Activated naive CD8-positive, alpha-beta T cell treated with anti-CD3 and anti-CD28 coated beads, Interleukin-2, amount 10 ng/mL, durations not matched to agents 7 days and 5 days (primary cell): ENCODE data around the gene NID2. TPM values are rescaled to one million over a fixed set of nuclear protein-coding genes. Genes with fewer than 3 reads are reported as not detected.

Experiments
- ATAC-seq: fragments of 150-1000 bp; cut with Tn5 transposase; one replicate; pipeline ENCODE4 v1.10.0; 2021; ENCODE audit warnings: low read depth, moderate library complexity
- POLR2A ChIA-PET: fragments of 350-600 bp; sonication (Branson Sonifier 250); formaldehyde crosslinking; loops from one replicate; lab custom pipeline; 2021; ENCODE audit warnings: antibody characterized with exemption; lab: Charles Lee
- DNase-seq: peaks from one replicate; pipeline ENCODE4 v3.0.0; 2021
- H3K27ac Mint-ChIP-seq: one replicate; pipeline ENCODE4 v1.8.0; 2022; ENCODE audit warnings: mild to moderate bottlenecking, mixed read lengths
- H3K27me3 Mint-ChIP-seq: one replicate; pipeline ENCODE4 v1.8.0; 2022; ENCODE audit warnings: mild to moderate bottlenecking, moderate library complexity, mixed read lengths
- H3K36me3 Mint-ChIP-seq: one replicate; pipeline ENCODE4 v1.8.0; 2021; ENCODE audit warnings: mild to moderate bottlenecking, mixed read lengths
- H3K4me1 Mint-ChIP-seq: one replicate; pipeline ENCODE4 v1.8.0; 2021; ENCODE audit warnings: mixed read lengths
- H3K4me3 Mint-ChIP-seq: one replicate; pipeline ENCODE4 v1.8.0; 2022; ENCODE audit warnings: mild to moderate bottlenecking, moderate library complexity, mixed read lengths
- H3K9me3 Mint-ChIP-seq: one replicate; pipeline ENCODE4 v1.8.0; 2021; ENCODE audit warnings: mixed read lengths
- total RNA-seq, 2 experiments: library from RNA; stranded (reverse); gene quantifications; one replicate each; pipeline ENCODE4 v1.2.3, GENCODE V29; 2021

The NID2 gene
- total RNA-seq, 2 experiments from 2014 or later = 0.20 to 0.36 TPM

GRCh38 chr14:52060080-52060479 is 8.8 kb downstream of the NID2 start:
- ATAC-seq = no peak
- Mint-ChIP-seq H3K4me1 (no peaks in the 10 kb centered on the region), H3K36me3 (no peaks in the 10 kb centered on the region), H3K4me3 (no peak overlapping the region), H3K27me3 (peaks cover 41% of the 10 kb centered on the region), H3K9me3 (no peaks in the 10 kb centered on the region), H3K27ac (no peak overlapping the region)
- POLR2A ChIA-PET = no interaction called here
- no peak for DNase-seq

- no peak overlapping the region for H3K27ac Mint-ChIP-seq
- no peak overlapping the region for H3K4me3 Mint-ChIP-seq
- DNase-seq = no peak
- no peaks in the 10 kb centered on the region for H3K9me3 Mint-ChIP-seq
- no peaks in the 10 kb centered on the region for H3K36me3 Mint-ChIP-seq
- H3K27me3 Mint-ChIP-seq = peaks cover 40% of the 10 kb centered on the region
- H3K4me1 Mint-ChIP-seq = no peaks in the 10 kb centered on the region
- no peak for ATAC-seq
- POLR2A ChIA-PET = interaction anchor here (0.6 kb wide), 1 partner anchor 39 kb away, joined by 3 read pairs; no protein-coding TSS in a partner anchor
Observed at GRCh38 chr14:52059649-52060048, 9.2 kb downstream of the NID2 start.

GRCh38 chr14:52058341-52058740 is 10.5 kb downstream of the NID2 start:
- no peak overlapping the region for H3K27ac Mint-ChIP-seq
- no peaks in the 10 kb centered on the region for H3K4me1 Mint-ChIP-seq
- H3K9me3 Mint-ChIP-seq = no peaks in the 10 kb centered on the region
- no peak for DNase-seq
- H3K27me3 Mint-ChIP-seq = peaks cover 38% of the 10 kb centered on the region
- H3K4me3 Mint-ChIP-seq = no peak overlapping the region
- POLR2A ChIA-PET = no interaction called here
- no peak for ATAC-seq
- H3K36me3 Mint-ChIP-seq = no peaks in the 10 kb centered on the region

- H3K4me1 Mint-ChIP-seq = no peaks in the 10 kb centered on the region
- POLR2A ChIA-PET = no interaction called here
- ATAC-seq (no peak), DNase-seq (no peak)
- H3K9me3 Mint-ChIP-seq = no peaks in the 10 kb centered on the region
- H3K36me3 Mint-ChIP-seq = no peaks in the 10 kb centered on the region
- H3K27me3 Mint-ChIP-seq = peaks cover 22% of the 10 kb centered on the region
- no peak overlapping the region for H3K27ac Mint-ChIP-seq
- H3K4me3 Mint-ChIP-seq = no peak overlapping the region
Observed at GRCh38 chr14:52055167-52055566, 13.7 kb downstream of the NID2 start.

- Mint-ChIP-seq H3K9me3 (no peaks in the 10 kb centered on the region), H3K36me3 (no peaks in the 10 kb centered on the region), H3K27me3 (peaks cover 23% of the 10 kb centered on the region), H3K4me3 (no peak overlapping the region), H3K27ac (no peak overlapping the region), H3K4me1 (no peaks in the 10 kb centered on the region)
- DNase-seq (no peak), ATAC-seq (no peak)
- POLR2A ChIA-PET = no interaction called here
Observed at GRCh38 chr14:52054678-52055077, 14.2 kb downstream of the NID2 start.

GRCh38 chr14:52053044-52053443 is 15.8 kb downstream of the NID2 start:
- H3K4me1 Mint-ChIP-seq = no peaks in the 10 kb centered on the region
- no peaks in the 10 kb centered on the region for H3K36me3 Mint-ChIP-seq
- peaks cover 21% of the 10 kb centered on the region for H3K27me3 Mint-ChIP-seq
- no peak overlapping the region for H3K27ac Mint-ChIP-seq
- POLR2A ChIA-PET = no interaction called here
- H3K9me3 Mint-ChIP-seq = no peaks in the 10 kb centered on the region
- DNase-seq = no peak
- ATAC-seq = no peak
- H3K4me3 Mint-ChIP-seq = no peak overlapping the region

- POLR2A ChIA-PET = no interaction called here
- Mint-ChIP-seq H3K36me3 (no peaks in the 10 kb centered on the region), H3K27me3 (peaks cover 20% of the 10 kb centered on the region), H3K4me1 (no peaks in the 10 kb centered on the region), H3K27ac (no peak overlapping the region), H3K4me3 (no peak overlapping the region), H3K9me3 (no peaks in the 10 kb centered on the region)
- no peak for DNase-seq
- no peak for ATAC-seq
Observed at GRCh38 chr14:52052288-52052943, 16.4 kb downstream of the NID2 start.

GRCh38 chr14:52051871-52052270 is 17.0 kb downstream of the NID2 start:
- Mint-ChIP-seq H3K4me1 (no peaks in the 10 kb centered on the region), H3K9me3 (no peaks in the 10 kb centered on the region), H3K4me3 (no peak overlapping the region), H3K36me3 (no peaks in the 10 kb centered on the region), H3K27ac (no peak overlapping the region), H3K27me3 (peaks cover 18% of the 10 kb centered on the region)
- no peak for DNase-seq
- no peak for ATAC-seq
- POLR2A ChIA-PET = no interaction called here

GRCh38 chr14:52051251-52051650 is 17.6 kb downstream of the NID2 start:
- peaks cover 18% of the 10 kb centered on the region for H3K27me3 Mint-ChIP-seq
- no peak overlapping the region for H3K4me3 Mint-ChIP-seq
- no peak for ATAC-seq
- H3K4me1 Mint-ChIP-seq = no peaks in the 10 kb centered on the region
- no peaks in the 10 kb centered on the region for H3K9me3 Mint-ChIP-seq
- no peak overlapping the region for H3K27ac Mint-ChIP-seq
- no peaks in the 10 kb centered on the region for H3K36me3 Mint-ChIP-seq
- no peak for DNase-seq
- POLR2A ChIA-PET = no interaction called here

GRCh38 chr14:52049721-52050588 is 18.9 kb downstream of the NID2 start:
- H3K27ac Mint-ChIP-seq = no peak overlapping the region
- H3K4me1 Mint-ChIP-seq = no peaks in the 10 kb centered on the region
- POLR2A ChIA-PET = no interaction called here
- no peaks in the 10 kb centered on the region for H3K9me3 Mint-ChIP-seq
- no peak for DNase-seq
- no peak for ATAC-seq
- no peaks in the 10 kb centered on the region for H3K36me3 Mint-ChIP-seq
- H3K27me3 Mint-ChIP-seq = peaks cover 10% of the 10 kb centered on the region
- no peak overlapping the region for H3K4me3 Mint-ChIP-seq

GRCh38 chr14:52049271-52049670 is 19.6 kb downstream of the NID2 start:
- Mint-ChIP-seq H3K36me3 (no peaks in the 10 kb centered on the region), H3K4me1 (no peaks in the 10 kb centered on the region), H3K9me3 (no peaks in the 10 kb centered on the region), H3K27ac (no peak overlapping the region), H3K27me3 (peaks cover 7% of the 10 kb centered on the region), H3K4me3 (no peak overlapping the region)
- DNase-seq = no peak
- ATAC-seq = no peak
- POLR2A ChIA-PET = no interaction called here

GRCh38 chr14:52048641-52049204 is 20.1 kb downstream of the NID2 start:
- POLR2A ChIA-PET = no interaction called here
- no peak overlapping the region for H3K4me3 Mint-ChIP-seq
- ATAC-seq (no peak), DNase-seq (no peak)
- no peaks in the 10 kb centered on the region for H3K36me3 Mint-ChIP-seq
- H3K27ac Mint-ChIP-seq = no peak overlapping the region
- no peaks in the 10 kb centered on the region for H3K4me1 Mint-ChIP-seq
- H3K27me3 Mint-ChIP-seq = peaks cover 7% of the 10 kb centered on the region
- no peaks in the 10 kb centered on the region for H3K9me3 Mint-ChIP-seq

- Mint-ChIP-seq H3K36me3 (no peaks in the 10 kb centered on the region), H3K9me3 (no peaks in the 10 kb centered on the region), H3K4me1 (no peaks in the 10 kb centered on the region), H3K27ac (no peak overlapping the region), H3K27me3 (peaks cover 7% of the 10 kb centered on the region), H3K4me3 (no peak overlapping the region)
- POLR2A ChIA-PET = no interaction called here
- DNase-seq = no peak
- ATAC-seq = no peak
Observed at GRCh38 chr14:52048116-52048515, 20.7 kb downstream of the NID2 start.
